ENCODE data around the gene XRCC4.

DNA sequence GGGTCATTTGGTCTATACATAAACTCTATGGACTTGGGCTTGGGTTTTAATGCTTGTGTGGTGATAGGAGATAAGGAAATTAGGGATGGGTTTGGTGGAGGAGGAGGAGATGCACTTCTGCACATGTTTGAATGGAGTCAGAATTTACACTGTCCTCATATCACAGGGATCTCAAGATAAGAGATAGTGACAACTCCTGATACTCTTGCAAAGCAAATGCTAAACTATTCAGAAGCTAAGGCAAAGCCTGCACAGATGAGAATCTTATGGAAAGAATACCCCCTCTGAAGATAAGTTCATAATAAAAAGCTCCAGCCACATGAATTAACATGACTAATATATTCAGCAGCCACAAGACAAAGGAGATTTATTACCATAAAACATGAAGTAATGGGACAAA is 90.2 kb downstream of the XRCC4 start:
- TF ChIP-seq, protein P1, sequence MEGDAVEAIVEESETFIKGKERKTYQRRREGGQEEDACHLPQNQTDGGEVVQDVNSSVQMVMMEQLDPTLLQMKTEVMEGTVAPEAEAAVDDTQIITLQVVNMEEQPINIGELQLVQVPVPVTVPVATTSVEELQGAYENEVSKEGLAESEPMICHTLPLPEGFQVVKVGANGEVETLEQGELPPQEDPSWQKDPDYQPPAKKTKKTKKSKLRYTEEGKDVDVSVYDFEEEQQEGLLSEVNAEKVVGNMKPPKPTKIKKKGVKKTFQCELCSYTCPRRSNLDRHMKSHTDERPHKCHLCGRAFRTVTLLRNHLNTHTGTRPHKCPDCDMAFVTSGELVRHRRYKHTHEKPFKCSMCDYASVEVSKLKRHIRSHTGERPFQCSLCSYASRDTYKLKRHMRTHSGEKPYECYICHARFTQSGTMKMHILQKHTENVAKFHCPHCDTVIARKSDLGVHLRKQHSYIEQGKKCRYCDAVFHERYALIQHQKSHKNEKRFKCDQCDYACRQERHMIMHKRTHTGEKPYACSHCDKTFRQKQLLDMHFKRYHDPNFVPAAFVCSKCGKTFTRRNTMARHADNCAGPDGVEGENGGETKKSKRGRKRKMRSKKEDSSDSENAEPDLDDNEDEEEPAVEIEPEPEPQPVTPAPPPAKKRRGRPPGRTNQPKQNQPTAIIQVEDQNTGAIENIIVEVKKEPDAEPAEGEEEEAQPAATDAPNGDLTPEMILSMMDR (IDR thresholded peaks at IDR 0.05; ENCODE audit: low read depth, low read length) = no peak
- TF ChIP-seq POLR2A (IDR thresholded peaks at IDR 0.05; ENCODE audit: extremely low read depth, insufficient read length) (no peak), MYC (IDR thresholded peaks at IDR 0.05; ENCODE audit: low read depth, low read length) (no peak)
- TF ChIP-seq, protein P2, sequence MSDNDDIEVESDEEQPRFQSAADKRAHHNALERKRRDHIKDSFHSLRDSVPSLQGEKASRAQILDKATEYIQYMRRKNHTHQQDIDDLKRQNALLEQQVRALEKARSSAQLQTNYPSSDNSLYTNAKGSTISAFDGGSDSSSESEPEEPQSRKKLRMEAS (IDR thresholded peaks at IDR 0.05; ENCODE audit: low read depth, low read length) = no peak

Measured in NB4 (cell line).